ENCODE measurements around the gene IGFBP6.

The IGFBP6 gene

DNA sequence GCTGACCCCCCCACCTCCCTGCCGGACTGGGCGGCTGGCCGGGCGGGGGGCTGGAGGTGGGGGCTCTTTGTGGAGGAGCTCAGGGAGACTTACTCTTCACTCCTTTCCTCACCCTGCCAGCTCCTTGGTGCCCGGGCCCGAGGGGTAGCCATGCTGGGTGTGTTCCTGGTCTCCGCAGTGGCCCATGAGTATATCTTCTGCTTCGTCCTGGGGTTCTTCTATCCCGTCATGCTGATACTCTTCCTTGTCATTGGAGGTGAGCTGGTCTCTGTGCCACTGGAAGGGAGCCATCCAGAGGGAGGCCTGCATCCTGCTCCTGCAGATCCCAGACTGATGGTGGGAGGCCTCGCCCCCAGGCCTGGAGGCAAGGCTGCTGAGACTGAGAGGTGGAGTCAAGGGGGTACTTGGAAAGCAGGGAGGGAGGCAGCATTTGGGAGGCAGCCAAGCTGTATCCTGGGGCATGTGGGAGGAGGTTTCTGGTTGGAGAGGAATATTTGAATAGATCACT, 25.5 kb downstream of the IGFBP6 start:
- DNase-seq, result no peak

DNA sequence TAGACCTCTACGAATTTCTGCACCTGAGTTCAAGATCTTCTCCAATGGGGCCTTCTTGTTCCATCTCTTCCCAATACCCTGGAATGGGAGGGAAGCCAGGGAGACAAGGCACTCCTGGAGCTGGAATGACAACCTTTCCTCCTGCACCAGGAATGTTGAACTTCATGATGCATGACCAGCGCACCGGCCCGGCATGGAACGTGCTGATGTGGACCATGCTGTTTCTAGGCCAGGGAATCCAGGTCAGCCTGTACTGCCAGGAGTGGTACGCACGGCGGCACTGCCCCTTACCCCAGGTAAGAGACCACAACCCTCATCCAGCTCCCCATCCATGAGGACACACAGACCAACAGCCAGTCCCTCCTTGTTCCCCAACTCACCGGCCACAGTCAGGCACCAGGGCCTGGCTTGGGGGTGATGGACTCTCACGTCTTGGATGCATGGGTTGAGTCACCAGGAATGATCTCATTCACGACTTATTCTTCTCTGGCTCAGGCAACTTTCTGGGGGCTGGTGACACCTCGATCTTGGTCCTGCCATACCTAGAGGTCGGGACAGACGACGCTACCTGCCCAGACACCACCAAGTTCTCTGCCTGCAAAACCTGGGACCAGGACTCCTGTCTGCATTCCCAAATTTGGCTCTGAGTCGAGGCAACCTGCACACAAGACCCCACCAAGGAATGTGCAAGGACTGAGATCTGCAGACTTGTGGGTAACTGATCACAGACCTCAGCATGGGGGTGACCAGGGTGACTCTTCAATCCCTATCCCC, 26.3 kb downstream of the IGFBP6 start:
- no peak for DNase-seq

DNA sequence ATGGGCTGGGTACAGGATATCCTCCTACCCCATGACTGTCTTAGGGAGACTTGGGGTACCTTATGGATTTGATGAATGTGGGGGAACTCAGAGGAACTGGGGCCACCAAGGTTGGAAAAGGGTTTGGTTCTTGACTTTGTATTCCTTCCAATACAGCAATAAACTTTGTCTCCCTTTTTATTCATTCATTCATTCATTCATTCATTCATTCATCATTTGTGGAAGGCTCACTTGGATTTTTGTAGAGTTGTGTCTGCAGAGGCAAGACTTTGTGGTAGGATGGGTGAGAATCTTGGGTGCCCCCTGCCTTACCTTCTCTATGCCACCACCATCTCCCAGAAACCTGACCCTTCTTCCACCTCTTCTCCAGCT, 26.9 kb downstream of the IGFBP6 start:
- no peak for DNase-seq

DNA sequence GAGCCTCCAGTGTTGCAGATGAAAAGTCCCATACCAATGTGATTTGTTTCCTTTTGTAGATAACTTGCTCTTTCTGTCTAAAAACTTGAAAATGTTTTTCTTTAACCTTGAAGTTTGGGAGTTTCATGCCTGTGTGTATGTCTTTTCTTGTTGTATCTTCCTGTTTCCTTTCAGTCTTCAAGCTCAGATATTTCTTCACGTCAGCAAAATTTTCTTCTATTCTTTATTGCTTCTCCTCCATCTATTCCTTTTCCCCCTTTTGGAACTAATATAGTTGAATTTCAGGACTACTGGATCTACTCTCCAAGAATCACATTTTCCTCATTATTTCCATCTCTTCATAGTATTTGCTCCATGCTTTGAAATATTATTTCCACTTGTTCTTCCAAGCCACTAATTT, 29.7 kb downstream of the IGFBP6 start:
- no peak for DNase-seq

DNA sequence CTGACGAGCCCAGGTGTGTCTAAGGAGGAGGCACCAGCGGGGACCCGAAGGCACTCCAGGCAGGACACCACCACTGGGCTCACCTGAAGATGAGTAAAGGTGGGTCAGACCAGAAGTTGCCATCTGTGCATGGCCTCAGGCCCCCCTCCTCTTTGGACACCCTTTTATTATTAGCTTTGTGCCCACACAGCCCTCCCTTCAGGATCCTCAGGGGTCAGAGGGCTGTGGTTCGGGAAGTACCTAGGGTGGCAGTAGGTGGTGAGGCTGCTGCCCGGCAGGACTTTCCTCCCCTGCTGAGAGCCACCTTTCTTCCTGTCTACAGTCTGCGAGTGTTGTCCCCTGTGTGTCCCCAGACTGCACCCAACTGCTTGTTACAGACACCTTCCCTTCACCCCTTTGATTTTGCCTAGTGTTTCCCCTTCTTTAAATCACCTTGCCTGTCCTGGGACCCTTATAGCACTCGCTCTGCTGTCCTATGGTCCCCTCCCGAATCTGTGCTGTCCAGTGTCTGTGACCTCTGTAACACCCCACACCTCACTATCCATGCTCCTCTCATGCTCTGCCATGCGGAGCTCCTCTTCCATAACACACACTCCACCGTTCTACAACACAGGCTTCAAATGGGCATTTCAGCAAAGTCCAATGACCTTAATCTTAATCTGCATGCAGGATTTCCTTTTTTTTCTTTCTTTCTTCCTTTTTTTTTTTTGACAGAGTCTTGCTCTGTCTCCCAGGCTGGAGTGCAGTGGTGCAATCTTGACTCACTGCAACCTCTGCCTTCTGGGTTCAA, 31.5 kb downstream of the IGFBP6 start:
- no peak for DNase-seq

DNA sequence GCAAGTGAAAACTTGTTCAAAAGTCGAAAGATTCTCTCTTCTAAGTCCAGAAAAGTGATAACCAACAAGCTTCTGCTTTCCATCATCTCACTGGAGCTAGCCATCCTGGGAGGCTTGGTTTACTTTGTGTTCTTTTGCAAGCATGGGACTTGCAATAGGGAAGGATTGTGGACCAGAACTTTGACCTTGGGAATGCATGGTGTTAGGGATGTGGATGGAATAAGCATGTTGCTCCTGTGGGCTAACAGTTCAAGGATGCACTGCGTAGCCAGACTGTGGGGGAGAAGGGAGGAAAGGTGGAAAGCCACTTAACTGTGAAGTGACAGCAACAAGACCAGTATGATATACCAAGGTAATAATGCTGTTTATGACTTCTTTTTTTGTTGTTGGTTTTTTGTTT, 34.4 kb downstream of the IGFBP6 start:
- no peak for DNase-seq

DNA sequence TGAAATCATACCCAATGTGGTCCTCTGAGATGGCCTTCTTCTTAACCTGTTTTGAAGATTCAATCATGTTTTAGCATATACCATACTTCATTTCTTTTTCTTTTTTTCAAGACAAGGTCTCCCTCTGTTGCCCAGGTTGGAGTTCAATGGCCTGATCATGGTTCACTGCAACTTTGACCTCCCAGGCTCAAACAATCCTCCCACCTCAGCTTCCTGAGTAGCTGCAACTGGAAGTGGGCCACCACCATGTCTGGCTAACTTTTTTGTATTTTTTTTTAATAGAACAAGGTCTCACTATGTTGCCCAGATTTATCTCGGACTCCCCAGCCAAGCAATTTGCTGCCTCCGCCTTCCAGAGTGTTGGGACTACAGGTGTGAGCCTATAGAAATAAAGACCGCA, 36.3 kb downstream of the IGFBP6 start:
- DNase-seq, result no peak

DNA sequence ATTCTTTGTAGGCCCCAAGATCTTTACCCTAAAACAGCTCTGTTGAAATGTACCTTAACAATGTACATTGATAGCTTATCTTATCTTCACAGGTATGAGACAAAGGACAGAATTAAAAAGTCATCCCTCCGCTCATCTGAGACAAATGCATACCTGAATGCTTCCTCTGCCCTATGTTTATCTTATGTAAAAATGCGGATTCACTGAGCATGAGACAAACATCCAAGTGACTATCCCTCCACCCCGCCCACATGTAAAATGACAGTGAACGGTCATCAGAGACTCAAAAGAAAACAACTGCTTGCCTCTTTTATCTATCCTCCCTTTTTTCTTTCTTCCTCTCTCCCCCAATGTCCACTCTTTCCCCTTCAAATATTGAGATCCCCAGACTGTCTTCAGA, 45.9 kb downstream of the IGFBP6 start:
- no peak for DNase-seq

DNA sequence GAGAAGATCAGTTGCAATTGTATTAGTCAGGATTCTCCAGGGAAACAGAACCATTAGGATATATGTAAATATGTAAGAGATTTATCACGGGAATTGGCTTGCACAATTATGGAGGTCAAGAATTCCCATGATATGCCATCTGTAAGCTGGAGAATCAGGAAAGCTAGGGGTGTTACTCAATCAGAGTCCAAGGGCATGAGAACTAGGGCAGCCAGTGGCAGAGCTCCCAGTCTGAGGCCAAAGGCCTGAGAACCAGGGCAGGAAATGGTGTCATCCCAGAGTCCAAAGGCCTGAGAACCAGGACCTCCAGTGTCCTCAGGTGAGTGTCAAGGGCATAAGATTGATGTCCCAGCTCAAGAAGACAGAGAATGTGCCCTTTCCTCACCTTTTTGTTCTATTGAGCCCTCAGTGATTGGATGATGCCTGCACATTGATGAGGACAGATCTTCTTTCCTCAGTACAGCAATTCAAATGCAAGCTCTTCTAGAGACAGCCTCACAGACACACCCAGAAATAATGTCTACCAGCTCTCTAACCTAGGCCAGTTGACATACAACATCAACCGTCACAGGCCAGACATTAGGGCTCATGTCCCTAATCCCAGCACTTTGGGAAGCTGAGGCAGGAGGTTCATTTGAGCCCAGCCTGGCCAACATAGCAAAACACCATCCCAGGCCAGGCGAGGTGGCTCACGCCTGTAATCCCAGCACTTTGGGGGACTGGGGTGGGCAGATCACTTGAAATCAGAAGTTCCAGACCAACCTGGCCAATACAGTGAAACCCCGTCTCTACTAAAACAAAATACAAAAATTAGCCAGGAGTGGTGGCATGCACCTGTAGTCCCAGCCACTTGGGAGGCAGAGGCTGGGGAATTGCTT, 48.2 kb downstream of the IGFBP6 start:
- no peak for DNase-seq

DNA sequence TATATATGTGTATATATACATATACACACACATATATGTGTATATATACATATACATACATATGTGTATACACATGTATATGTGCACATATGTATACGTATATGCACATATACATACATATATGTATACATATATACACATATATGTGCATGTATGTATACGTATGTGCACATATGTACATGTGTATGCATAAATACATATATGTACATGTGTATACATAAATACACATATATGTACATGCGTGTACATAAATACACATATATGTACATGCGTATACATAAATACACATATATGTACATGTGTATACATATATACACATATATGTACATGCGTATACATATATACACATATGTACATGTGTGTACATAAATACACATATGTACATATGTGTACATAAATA, 49.7 kb downstream of the IGFBP6 start:
- DNase-seq, result no peak

DNA sequence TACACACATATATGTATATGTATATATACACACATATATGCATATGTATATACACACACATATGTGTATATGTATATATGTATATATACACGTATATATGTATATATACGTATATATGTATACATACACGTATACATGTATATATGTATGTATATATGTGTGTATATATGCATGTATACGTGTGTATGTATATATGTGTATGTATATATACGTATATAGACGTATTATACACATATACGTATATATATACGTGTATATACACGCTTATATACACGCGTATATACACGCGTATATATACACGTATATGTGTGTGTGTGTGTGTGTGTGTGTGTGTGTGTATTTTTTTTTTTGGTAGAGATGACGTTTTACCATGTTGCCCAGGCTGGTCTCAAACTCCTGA, 50.2 kb downstream of the IGFBP6 start:
- no peak for DNase-seq

DNA sequence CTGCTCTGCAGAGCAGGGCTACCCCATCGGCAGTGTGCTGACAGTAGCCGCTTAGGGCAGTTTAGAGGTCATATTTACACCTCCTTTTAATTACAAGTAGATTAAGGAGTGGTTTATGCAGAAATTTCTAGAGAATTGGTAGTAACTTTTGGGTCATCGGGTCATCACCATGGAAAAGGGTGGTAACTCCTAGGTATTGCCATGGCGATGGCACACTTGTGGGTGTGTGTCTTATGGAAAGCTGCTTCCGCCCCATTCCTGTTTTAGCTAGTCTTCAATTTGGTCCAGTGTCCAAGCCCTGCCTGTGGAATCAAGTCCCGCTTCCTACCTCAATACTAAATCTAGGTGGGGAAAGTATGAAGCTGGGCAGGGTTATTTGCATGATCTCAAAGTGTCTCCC, 53.6 kb downstream of the IGFBP6 start:
- no peak for DNase-seq

All from stimulated activated CD4-positive, alpha-beta T cell treated with anti-CD3 and anti-CD28 coated beads, Interleukin-4, amount 100 ng/mL, for 1 hour (primary cell).